ENCODE results near the gene SSPN.
"Not testable (repeated sequence)": the region's sequence is repeated elsewhere in the genome, so short reads cannot be mapped to it uniquely, and the experiment has no call there.

SSPN gene

DNA sequence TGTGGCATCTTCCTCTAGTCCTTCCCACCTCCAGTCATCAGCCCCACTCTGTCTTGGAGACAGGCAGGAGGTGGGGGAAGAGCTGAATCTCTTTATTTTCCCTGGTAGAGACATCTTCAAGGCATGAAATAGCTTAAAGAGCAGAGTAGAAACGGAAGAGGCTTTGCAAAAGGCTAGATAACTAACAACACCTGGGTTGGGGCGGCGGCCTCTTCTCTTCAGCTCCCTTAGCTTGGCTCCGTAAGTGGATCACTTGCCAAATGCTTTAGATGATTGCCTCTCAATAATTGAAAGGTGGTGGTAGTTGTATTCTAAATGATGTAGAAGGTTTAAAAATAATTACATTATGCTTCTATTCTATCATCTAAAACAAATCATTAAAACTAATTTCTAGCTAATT is 36.1 kb downstream of the SSPN start:
- DNase-seq, result no peak

DNA sequence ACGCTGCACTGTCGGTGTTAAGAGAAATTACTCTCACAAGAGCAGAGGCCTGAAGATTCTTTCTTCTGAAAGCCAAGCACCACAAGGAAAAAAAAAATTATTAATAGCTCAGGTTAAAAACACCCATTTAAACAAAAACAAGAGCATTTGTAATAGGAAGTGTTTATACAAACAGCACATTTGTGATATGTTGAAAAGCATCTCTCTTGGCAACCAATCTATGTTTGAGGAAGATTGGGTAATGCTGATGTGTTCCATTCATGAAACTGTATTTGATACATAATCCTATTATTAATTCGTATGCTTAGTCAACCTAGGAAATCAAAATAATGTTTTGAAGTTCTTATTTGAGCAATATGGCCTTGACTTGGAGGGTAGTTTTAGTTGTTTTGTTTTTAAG is 36.5 kb downstream of the SSPN start:
- no peak for DNase-seq

DNA sequence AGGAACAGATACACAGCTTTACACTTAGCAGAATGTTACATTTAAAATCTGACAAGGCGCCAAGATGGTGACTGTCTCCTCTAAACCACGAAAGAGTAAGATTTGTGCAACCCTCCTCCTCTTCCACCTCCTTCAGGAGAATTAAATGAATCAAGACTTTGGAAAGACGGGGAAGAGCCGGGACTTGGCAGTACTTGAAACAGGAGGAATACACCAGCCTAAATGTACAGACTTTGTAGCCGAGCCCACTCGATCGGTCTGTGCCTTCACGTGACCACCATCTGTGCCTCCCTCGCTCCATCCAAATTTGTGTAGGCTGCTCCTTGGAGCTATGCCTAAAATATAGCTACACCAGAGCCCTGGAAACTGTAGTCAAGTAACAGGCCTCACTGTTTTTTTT is 38.3 kb downstream of the SSPN start:
- no peak for DNase-seq

DNA sequence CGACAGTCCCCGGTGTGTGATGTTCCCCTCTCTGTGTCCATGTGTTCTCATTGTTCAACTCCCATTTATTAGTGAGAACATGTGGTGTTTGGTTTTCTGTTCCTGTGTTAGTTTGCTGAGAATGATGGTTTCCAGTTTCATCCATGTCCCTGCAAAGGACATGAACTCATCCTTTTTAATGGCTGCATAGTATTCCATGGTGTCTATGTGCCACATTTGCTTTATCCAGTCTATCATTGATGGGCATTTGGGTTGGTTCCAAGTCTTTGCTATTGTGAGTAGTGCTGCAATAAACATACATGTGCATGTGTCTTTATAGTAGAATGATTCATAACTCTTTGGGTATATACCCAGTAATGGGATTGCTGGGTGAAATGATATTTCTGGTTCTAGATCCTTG is 40.1 kb downstream of the SSPN start:
- not testable (repeated sequence) for DNase-seq

DNA sequence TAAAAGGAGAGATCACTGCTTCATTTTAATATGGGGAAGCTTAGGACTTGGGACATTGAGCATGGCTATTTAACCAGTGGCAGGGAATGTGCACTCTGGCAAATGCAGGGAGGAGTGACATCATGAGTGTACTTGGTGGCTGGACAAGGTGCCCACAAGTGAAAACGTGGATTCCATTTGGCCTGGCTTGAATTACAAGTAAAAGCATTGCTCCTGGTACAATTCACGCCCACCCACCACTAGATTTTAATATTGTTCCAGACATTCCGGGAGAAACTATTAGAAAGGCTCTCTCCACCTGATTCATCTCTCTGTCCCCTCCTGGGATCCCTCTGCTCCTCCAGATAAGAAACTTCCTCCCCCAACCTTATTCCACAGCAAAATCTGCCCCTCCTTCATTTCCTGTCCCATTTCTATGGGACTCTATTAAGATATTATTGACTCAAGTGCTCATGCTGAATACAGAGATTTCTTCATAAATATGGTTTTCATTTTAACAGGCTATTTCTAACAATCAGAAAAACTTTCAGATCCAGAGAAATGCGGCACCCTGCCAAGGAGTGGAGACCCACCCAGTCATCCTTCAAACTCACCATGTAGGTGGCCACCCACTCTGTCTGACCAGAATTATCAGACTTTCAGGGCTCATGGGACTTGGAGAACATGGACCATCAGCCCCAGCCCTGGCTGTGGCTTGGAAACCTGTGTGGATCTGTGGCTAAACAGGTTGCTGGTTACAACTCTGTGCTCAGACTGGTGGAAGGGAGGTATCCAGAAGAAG is 43.2 kb downstream of the SSPN start:
- no peak for DNase-seq

DNA sequence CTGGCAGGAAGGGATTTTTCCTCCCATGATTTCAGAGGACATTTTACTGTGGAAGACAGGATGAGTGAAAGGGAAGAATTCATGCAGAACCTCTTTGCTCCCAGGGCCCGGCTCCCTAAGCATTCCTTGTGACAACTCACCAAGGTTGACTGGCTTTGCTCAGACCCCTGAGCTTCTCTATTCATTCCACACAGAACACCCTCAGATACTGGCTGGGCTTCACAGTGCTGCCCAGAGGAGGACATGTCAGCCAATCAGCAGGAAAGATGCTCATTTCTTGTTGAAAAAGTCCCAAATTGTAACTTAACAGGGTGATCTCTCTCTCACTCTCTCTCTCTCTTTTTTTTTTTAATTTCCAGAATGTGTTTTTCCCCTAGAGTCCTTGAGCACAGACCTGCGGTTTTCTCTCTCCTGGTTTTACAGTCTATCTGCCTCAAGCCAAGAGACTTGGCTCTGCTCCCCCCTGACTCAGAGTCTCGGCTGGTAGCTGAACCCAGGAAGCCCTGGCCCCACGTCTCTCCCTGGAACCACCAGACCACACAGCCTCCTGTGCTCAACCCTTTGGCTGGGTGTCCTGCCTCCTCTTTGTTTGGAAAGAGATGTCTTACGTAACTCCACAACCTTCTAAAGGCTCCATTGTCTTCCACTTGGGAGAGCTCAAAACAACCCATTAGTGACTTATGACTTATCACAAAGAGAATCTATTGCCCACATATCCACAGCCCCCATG is 43.9 kb downstream of the SSPN start:
- DNase-seq, result no peak

DNA sequence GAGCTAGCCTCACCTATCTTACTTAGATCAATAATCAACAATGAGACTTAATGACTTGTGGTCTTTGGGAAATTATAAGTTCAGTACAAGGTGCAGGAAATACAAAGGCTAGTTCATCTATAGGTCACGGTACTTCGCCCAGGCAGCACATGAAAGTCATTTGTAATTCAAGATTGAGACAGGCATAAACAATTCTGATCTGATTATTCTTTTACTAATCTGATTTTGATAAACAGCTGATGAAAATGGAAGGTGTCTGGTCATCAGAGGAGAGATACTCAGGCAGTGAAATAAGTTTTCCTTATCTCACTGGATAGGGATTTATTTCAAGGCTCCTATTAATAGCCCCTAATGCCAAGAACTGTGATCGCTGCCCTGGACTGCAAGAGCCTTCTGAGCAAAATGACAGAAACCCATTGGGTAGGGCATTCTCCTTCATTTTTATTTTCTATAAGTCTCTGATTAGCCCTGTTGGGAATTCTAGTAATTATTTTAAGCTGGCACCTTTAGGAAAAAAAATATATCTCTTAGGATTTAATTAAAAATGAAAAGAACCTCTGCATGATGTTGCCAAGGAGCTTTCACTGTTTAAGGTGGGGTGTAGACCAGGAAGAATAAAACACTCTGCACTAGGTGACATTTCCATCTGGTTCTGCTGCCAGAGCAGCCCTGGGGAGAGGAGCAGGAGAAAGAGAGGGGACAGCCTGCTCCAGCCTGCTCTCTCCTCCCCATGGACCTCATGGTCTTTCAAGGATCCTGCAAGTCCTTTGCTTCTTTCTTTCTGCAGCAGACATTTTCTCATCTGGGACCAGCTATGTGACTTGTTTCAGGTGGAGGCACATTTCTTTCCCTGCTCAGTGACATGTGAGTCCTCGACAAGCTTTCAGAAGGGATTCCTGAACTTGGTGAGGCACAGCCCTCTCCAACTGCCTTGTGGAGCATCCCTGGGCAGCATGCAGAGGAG is 44.8 kb downstream of the SSPN start:
- no peak for DNase-seq

DNA sequence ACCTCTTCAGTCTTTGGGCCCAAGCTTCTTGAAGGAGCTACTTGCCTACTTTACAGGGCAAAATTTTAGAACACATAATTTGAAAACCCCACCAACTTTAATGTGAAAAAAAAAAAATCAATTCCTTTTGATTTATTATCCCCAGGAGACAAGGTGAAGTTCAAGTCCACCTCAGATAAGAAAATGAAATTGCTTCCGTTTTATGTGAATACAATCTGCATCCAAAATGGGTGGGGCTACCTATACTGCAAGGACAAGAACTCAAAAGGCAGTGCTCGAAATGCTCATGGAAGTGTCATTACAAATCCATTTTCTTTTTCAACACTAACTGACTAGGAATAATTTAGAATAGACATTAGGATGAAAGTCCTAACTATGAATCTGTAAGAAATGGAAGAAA is 45.7 kb downstream of the SSPN start:
- no peak for DNase-seq

DNA sequence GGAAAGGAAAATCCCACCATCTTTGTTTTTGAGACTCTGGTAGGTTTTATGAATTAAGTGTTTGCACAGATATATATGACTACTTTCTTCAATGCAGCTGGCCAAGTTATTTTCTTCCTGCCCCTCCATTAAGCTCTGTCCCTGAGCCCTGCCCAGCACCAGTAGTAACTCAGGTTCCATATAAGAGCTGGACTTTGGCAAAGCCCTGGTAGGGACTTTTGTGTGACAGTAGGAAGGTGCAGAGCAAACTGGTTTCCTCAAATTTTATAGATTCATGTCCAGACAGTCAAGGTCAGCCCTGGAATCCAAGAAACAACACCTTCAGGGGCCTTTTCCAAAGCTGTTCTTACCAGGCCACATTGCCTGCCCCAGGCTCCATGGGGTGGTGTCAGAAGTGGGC is 47.3 kb downstream of the SSPN start:
- DNase-seq, result no peak

DNA sequence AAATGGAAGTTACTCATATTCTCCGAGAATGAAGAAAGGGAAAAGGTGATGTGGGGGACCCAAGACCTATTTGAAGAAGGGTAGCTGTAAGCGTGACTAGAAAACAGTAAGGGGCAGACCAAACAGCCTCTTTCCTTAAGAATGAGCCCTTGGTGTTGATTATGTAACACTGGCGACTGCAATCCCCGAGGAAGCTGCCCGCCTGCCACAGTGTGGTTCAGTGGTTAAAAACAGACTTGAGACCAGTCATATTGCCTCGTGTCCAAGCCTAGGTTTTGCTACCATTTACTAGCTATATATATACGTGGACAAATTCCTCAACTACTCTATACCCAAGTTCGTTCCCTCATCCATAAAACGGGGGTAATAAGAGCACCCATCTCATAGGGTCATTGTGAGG is 49.1 kb downstream of the SSPN start:
- DNase-seq, result no peak

DNA sequence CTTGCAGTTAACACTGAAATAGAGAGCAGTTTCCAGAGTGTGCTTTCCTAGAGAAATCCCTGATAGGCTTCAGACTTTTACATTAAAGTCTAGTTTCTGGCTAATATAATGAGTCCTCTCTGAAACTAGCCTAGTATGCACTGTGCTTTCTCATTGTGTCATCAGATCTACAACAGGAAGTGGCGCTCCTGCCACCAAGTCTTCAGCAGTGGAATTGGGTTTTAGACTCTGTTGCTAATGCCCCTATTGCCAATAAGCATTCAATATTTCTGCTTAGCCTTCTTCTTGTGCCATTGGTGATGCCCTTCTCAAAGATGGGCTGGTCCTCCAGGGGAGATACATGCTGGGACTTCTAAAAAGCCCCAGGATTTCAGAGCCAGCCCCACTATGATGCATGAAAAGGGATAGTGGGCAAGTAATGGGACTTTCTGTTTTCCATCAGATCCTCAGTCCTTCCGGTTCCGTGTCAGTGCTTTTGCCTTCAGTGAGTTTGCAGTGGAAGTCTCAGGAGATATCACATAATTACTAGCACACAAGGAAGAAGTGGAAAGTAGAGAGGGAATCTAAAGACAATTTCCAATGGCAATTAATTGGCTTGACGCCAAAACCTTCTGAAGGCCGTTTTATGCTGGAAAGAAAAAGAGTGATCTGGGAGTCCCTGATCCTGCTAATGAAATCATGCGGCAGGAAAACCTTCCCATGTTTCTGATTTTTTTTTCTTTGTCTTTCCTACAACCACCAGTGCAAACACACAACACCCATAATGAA is 50.0 kb downstream of the SSPN start:
- DNase-seq, result no peak

DNA sequence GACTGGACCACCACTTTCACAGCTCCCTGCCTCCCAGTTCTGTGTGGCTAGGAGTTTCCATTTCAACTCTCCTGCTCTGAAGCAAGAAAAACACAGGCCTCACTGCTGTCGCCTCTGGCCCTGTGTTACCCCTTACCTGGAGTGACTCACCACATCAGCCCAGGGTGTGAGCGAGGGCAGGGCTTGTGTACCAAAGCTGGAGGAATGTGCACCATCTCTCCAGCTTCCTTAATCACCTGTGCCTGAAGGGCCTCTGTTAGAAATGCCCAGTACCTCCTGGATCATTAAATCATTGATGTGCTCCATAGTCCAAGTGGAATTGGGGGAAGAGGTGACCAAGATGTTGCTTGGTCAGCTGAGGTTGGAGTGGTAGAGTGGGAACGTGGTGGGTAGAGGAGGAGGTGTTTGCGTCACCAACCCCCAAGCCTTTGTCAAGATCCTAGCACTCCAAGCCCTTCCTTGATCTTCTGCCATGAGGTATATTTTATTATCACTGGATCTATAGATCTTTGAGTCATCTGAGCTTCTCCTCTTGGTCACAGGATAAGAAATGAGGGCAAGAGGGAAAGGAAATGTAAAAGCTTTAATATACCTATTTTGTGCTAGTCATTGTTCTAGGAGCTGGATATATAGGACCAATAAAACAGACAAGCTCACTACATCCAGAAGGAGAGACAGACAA is 51.3 kb downstream of the SSPN start:
- no peak for DNase-seq

DNA sequence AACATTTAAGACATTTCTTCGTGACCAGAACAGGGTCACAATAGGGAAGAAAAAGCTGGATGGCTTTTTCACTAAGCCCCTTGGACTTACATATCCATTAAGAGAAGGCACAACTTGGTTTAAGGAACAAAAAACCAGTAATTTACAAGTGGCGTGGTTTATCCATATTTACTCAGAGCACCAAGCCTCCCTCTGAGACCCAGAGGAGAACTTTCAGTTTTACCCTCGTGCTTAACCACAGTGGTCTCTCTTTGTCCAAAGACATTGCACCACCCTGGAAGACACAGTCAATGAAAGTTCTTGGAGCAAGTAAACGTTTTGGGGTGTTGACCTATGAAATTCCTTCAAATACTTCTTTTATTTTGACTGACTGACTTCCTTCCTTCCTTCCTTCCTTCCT is 52.5 kb downstream of the SSPN start:
- no peak for DNase-seq

DNA sequence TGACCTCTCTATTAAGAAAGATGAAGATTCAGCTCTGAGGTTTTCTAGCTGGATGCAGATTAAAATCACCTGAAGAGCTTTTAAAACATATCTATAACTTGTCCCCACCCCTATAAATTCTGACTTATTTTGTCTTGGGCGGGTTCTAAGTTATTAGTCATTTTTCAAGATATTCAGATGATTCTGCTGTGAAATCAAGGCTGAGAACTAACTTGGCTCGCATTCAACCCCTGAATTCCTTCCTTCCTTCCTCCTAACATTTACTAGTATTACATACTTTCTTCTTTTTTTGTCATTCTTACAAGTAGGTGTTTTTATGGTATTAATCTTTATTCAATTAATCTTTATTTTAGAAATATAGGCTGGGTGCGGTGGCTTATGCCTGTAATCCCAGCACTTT is 55.4 kb downstream of the SSPN start:
- no peak for DNase-seq

DNA sequence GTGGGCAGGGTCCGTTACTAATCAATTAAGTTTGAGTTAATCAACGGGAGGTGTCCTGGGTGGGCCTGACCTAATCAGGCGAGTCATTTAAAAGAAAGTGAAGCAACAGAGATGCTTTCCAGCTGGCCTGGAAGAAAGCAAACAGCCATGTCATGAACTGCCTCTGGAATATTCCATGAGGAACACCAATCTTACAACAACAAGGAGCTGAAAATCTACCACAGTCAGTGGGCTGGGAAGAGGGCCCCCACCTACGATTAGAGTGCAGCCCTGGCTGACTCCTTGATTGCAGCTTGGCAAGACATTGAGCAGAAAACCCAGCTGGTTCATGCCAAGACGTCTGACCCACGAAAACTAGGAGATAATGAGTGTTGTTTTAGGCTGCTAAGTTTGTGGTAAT is 56.2 kb downstream of the SSPN start:
- no peak for DNase-seq

DNA sequence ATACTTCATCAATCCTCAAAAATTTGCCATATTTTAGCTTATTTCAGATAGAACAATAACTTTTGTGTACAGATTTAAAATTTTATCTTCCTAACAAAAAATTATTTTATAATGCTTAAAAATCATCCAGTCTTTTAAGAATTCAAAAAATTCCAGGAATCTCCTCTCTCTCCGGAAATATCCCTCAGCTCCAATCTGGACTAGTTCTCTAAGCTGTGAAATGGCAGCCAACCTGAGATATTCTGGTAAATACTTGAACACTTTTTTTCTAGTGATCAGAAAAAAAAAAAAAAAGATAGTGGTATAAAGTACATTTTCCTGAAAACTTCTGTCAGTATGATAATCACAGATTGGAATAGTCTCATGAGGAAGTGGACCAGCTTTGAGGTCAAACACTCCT is 57.6 kb downstream of the SSPN start:
- DNase-seq, result no peak

DNA sequence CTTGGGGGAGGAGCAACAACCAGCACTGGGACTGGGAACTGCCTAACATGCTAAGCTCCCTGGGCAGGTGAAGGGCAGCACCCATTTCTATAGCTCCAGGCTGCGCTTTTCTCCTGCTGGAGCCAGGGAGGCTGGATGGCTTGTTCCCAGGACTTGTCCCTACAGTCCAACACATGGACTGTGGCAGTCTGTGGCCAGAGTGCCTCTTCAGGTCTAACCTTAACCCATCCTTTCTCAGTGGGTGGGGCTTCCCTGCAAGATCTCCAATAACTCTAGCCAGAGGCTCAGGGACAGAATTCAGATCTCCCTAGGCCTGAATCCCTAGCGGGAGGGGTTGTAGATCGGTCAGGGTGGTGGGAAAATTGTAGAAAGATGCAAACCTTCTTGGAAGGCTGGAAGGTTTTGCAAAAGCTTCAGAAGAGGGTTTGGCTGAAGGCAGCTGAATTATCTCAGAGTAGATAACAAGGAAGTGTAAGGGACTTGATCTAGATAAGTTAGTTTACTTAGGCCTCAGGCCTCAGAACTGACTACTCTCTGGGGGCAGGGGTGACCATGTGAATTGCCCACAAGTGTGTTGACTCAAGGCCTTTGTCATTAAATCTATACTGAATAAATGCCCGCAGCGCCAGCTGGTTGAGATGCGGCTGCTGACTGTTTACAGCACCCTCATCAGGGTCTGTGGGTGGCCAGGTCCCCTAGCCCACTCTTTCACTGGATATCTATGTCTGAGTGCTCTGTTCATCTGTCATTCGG is 60.7 kb downstream of the SSPN start:
- no peak for DNase-seq

DNA sequence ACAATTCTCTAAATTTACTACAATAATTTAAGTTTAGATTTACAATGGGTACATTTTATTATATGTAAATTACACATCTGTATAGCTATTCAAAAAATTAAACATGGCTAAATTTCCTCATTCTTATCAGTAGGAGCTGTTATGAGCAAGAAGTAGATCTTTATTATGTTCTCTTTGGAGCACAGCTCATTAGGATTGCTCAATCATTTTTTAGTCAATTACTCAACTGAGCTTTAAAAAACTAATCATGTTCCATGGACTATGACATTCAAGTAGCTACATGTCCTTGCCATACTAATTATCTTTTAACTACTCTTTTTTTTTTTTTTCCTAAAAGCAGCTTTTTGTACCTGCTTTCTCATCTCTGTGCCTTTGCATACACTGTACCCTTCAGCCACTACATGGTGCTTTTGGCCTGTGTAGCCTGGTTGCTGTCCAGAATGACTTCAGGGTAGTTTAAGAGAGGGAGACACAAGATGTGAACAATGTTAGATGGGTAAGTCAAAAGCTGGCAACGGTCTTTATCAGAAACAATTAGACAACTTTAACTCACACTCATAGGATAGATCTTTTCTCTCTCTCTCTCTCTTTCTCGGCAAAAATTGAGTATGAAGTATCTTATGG is 69.0 kb downstream of the SSPN start:
- DNase-seq, result no peak

DNA sequence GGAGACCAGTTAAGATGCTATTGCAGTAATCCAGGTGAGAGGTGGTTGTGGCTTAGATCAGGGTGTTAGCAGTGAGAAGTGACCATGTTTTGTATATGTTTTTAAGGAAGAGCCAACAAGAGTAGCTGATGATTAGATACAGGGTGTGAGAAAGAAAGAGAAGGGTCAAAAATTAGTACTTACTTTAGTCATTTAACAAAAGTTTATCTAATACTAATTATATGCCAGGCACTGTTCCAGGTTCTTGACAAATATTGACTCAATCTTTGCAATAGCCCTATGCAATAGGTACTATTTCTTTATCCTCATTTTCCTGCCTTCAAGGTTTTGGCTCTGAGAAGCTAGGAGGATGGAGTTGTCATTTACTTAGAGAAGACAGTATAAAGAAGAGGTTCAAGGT is 70.2 kb downstream of the SSPN start:
- DNase-seq, result no peak

DNA sequence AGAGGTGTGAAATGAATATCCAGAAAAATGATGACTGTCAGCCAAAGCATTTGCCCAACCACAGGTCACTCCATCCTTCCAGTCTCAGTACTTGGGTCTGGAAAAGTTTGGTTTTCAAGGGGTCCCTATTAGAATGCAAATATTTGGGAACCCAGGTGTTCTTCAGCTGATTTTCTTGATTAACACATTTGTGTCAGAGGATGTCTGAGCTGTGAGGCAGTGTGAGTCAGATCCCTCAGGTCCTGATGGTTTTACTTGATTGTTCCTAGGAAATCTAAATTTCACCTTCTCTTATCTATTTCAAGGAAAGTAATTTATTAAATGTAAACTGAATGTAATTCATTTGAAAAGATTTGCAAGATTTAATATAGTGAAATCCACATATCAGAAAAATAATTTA is 71.5 kb downstream of the SSPN start:
- no peak for DNase-seq
